Measurements from ENCODE around the gene B3GLCT. TPM values are rescaled to one million over a fixed set of nuclear protein-coding genes. Genes with fewer than 3 reads are reported as not detected.

The B3GLCT gene
- total and polyA plus RNA-seq, 2 donors (not counting 3 experiments of a cell fraction or from before 2014, with no cell fraction given), result 5.2 to 14.6 TPM

DNA sequence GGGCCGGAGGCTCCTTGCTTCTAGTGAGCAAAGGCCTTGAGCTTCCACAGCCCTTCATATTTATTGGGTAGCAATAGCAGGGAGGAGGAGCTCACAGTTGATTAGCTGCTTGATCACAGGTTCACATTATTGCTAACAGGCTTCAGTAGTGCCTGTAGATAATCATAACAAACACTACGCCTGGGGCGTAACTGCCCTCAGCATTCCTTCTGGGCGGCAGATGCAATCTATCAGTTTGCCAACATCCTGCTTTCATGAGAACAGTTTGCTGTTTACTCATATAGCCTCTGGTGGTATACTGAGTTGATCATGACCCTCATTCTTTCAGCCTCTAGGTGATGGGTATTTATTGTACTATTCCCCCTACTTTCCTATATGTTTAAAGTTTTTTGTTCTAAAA is 149.4 kb downstream of the B3GLCT start:
- no peaks in the 10 kb centered on the region for H3K9me3 ChIP-seq (replicated peaks; ENCODE audit: control insufficient read depth, insufficient read depth, low read length)
- H3K36me3 ChIP-seq (ENCODE audit: control insufficient read depth in 2 of 2, extremely low read depth in 1 of 2, insufficient read depth in 2 of 2, low read length in 2 of 2), result no peaks in the 10 kb centered on the region
- dilution Hi-C loops (cut with MboI; ENCODE audit: extremely low pct_ligation_motif_present, low sequenced_read_pairs) (no loop called here), intact Hi-C loops (cut with micrococcal nuclease) (no loop called here)
- H3K4me2 ChIP-seq (ENCODE audit: insufficient read depth, low read length), result no peak overlapping the region
- TF ChIP-seq MYC (IDR thresholded peaks at IDR 0.05; ENCODE audit: low read depth, low read length) (no peak), FOS (IDR thresholded peaks at IDR 0.05; ENCODE audit: borderline replicate concordance, insufficient read depth, low read length) (no peak), GATA2 (IDR thresholded peaks at IDR 0.05; ENCODE audit: insufficient read depth, insufficient read length, low read depth, low read length) (no peak), POLR2A (IDR thresholded peaks at IDR 0.05; ENCODE audit: low read depth, low read length) (no peak), JUN (IDR thresholded peaks at IDR 0.05; ENCODE audit: borderline replicate concordance, insufficient read depth, insufficient read length, low read depth) (no peak), EZH2 (IDR thresholded peaks at IDR 0.05; ENCODE audit: borderline replicate concordance, low read depth, low read length, severe bottlenecking) (no peak), POLR2AphosphoS5 (IDR thresholded peaks at IDR 0.05; ENCODE audit: insufficient read depth, low read depth, low read length) (no peak)
- TF ChIP-seq, protein P1, sequence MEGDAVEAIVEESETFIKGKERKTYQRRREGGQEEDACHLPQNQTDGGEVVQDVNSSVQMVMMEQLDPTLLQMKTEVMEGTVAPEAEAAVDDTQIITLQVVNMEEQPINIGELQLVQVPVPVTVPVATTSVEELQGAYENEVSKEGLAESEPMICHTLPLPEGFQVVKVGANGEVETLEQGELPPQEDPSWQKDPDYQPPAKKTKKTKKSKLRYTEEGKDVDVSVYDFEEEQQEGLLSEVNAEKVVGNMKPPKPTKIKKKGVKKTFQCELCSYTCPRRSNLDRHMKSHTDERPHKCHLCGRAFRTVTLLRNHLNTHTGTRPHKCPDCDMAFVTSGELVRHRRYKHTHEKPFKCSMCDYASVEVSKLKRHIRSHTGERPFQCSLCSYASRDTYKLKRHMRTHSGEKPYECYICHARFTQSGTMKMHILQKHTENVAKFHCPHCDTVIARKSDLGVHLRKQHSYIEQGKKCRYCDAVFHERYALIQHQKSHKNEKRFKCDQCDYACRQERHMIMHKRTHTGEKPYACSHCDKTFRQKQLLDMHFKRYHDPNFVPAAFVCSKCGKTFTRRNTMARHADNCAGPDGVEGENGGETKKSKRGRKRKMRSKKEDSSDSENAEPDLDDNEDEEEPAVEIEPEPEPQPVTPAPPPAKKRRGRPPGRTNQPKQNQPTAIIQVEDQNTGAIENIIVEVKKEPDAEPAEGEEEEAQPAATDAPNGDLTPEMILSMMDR (IDR thresholded peaks at IDR 0.05; ENCODE audit: extremely low read depth in 1 of 2, insufficient read depth in 1 of 2, low read depth in 1 of 2, low read length in 2 of 2), result no peak
- TF ChIP-seq, protein P2, sequence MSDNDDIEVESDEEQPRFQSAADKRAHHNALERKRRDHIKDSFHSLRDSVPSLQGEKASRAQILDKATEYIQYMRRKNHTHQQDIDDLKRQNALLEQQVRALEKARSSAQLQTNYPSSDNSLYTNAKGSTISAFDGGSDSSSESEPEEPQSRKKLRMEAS (IDR thresholded peaks at IDR 0.05; ENCODE audit: insufficient read depth, insufficient read length), result no peak
- no peak overlapping the region for H2AFZ ChIP-seq (ENCODE audit: low read depth, low read length)
- no peak for FAIRE-seq
- no peaks in the 10 kb centered on the region for H3K79me2 ChIP-seq (ENCODE audit: control insufficient read depth, insufficient read depth, low read length)
- no TSS peak for BruUV-seq (replicated peaks)
- peaks cover 9 to 24% of the 10 kb centered on the region in 2 experiments for H3K27me3 ChIP-seq (ENCODE audit: control insufficient read depth in 2 of 2, insufficient read depth in 2 of 2, low read length in 2 of 2)
- no peaks in the 10 kb centered on the region for H3K9me1 ChIP-seq (replicated peaks; ENCODE audit: control insufficient read depth, extremely low read depth, insufficient read depth, low read length)
- ChIA-PET CTCF (no interaction called here), POLR2A (no interaction called here)
- H3K4me1 ChIP-seq (ENCODE audit: control insufficient read depth, extremely low read depth, insufficient read depth, low read length), result no peaks in the 10 kb centered on the region
- no peak overlapping the region for H3K27ac ChIP-seq (ENCODE audit: insufficient read depth, low read depth, low read length)
- DNase-seq (ENCODE audit: low read depth, low spot score), result no peak
- H4K20me1 ChIP-seq (replicated peaks; ENCODE audit: control insufficient read depth, extremely low read depth, insufficient read depth, low read length), result no peaks in the 10 kb centered on the region
- no peak overlapping the region for H3K9ac ChIP-seq (replicated peaks; ENCODE audit: extremely low read depth, insufficient read depth, low read length)
- no peak overlapping the region for H3K4me3 ChIP-seq (replicated peaks in 1 of 3; ENCODE audit: insufficient read depth in 1 of 3, low read depth in 1 of 3, low read length in 3 of 3)

Data from endothelial cell of umbilical vein (primary cell).